GM21825 (cell line): Measurements from ENCODE around the gene CCN5.
"Not testable (repeated sequence)": the region's sequence is repeated elsewhere in the genome, so short reads cannot be mapped to it uniquely, and the experiment has no call there.

ENCODE experiments used
- ATAC-seq: cut with Tn5 transposase; IDR thresholded peaks from one replicate; pipeline ENCODE4 v1.9.1; 2021; ENCODE audit warnings: mild to moderate bottlenecking, moderate library complexity; ENCODE audit not compliant: unreplicated experiment

The CCN5 gene

DNA sequence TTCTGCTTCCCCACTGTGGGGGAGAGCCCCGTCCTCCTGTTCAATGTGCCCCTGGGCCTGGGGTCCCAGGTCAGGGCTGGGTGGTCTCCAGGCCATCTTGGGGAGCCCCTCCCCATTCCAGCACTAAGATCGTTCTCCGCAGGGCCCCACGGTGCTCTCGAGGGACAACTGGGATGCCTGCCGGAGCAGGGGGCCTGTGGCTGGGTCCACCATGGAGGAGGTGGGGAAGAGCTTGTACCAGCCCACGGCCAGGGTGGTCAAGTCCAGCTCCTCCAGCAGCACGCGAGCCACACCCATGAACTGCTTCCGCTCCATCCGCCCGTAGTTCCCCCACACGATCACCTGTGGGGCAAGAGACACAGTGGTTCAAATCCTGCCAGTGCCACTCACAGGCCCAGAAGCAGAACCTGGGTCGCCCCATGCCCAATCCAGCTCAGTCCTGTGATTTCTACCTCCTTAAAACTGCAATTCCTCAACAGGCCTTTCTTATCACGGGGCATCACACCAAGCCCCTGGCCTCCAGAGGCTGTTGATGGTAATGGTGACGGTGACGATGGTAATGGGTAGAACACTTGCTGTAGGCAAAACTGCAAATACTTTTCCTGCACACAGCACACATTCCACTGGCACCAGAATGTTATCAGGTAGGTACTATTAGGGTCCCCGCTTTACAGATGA is 41.0 kb downstream of the CCN5 start:
- no peak for ATAC-seq

GRCh38 chr20:44756956-44757355 is 41.8 kb downstream of the CCN5 start:
- ATAC-seq = no peak

DNA sequence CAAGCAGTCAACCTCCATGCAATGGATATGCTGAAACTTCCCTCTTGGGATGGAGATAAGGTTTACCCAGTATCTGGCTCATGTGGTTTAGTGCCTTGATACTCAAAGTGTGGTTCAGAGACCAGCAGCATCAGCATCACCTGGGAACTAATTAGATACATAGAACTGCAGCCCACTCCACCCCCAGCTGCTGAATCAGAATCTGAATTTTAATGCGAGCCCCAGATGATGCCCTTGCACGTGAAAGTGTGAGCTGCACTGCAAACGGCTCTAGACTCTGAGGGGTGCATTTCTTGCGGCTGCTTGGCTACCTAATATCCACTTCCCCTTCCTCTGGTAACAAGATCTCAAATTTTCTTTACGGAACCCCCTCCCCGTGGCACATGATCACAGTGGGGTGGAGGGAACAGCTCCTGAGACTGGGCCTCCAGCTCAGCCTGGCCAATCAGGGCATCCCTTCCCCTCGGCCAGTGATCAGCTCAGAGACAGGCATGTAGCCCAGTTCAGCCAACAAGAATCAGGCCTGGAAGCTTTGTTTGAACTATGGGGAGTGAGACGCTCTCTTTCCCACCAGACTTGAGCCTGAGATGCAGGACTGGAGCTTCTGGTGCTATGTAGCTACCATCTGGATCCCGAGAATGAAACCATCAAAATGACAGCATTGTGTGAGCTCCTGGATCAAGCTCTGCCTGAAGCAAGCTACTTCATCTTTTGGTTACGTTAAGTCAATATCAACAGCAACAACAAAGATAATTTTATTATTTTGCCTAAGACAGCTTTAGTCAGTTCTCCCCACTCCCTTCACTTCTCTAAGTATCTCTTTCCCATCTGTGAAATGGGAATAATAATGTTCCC is 43.3 kb downstream of the CCN5 start:
- no peak for ATAC-seq

DNA sequence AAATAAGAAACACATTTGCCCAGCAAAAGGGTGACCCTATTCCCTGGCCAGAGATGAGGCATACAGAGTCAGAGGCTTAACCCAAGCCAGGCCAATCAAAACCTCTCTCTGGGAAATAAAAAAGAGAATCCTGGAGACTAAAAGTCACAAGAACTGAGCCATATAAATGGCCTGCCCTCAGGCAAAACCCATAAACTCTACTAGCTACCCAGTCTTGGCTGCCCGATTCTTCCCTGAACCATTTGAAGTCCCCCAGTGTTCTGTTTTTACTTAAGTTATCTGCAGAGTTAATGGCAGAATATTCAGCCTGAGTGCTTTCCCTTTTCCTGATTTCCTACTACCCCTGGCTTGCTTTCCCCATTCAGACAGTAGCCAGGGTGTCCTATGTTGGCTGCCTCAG is 44.4 kb downstream of the CCN5 start:
- ATAC-seq = no peak

DNA sequence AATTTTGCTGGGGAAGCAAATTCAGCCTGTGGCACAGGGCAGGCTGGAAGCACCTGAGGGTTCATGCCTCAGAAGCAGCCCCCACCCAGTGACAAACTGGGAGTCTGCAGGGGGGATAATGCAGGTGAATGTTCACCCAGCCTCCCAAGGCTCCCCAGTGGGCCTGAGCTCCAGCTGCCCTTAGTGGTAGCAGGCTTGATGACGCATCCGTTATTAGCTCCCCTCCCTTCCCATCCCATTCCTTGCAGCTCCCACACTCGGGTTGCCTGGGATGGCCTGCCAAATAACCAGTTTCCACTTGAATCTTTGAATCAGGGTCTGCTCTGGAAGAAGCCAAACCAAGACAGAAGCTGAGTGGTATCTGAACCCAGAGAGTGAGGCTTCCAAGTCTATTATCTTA is 46.3 kb downstream of the CCN5 start:
- ATAC-seq = no peak

GRCh38 chr20:44762466-44763140 is 47.4 kb downstream of the CCN5 start:
- ATAC-seq = no peak

DNA sequence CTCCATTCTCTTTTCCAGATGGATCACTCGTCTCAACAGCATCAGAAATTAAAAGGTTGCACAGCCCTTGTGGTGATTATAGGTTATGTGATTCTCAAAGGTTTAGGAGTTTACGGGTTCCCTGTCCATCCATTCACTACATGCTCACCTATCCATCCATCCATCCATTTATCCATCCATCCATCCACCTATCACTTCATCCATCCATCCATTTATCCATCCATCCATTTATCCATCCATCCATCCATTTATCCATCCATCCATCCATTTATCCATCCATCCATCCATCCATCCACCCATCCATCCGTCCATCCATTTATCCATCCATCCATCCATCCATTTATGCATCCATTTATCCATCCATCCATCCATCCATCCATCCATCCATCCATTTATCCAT is 48.6 kb downstream of the CCN5 start:
- ATAC-seq = not testable (repeated sequence)

- ATAC-seq = no peak
Measured at GRCh38 chr20:44765091-44765490, 49.9 kb downstream of the CCN5 start.

GRCh38 chr20:44765701-44766347 is 50.7 kb downstream of the CCN5 start:
- ATAC-seq = no peak

DNA sequence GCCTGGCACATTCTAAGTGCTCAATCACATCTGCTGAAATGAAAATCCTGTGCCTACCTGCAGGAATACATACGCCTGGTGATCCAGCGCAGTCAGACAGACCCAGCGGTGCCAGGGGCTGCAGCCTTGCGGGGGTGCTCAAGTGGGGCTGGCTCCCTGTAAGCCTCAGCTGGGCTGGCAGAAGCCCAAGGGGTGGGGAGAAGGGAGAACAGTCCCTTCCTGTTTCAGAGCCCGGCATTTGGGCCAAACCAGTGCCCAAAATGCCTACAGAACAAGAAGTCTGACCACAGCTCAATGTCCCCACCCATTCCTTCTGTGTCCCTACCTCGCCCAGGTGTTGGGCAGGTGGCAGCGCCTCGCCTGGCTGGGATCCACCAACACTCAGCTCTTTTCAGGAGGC is 53.1 kb downstream of the CCN5 start:
- ATAC-seq = no peak

- no peak for ATAC-seq
Measured at GRCh38 chr20:44768854-44769480, 53.8 kb downstream of the CCN5 start.

- ATAC-seq = no peak
Measured at GRCh38 chr20:44769481-44769863, 54.3 kb downstream of the CCN5 start.

GRCh38 chr20:44770484-44771171 is 55.5 kb downstream of the CCN5 start:
- ATAC-seq = no peak

DNA sequence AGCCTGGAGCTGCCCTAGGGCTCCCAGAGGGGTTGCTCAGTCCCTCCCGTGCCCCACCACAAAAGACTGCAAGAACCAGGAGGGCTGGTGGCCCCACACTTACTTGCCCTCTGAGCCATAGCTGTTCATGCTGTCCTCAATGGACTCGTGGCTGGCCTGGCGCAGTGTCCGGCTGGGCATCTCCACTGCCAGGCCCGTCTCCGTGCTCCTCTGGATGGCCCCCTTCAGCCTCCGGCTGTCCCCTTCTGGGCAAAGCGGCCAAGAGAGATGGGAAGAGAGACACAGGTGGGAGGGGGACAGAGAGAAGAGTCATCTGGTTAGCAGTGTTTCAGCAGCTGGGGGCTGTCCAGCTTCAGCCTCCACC is 56.0 kb downstream of the CCN5 start:
- ATAC-seq = no peak

DNA sequence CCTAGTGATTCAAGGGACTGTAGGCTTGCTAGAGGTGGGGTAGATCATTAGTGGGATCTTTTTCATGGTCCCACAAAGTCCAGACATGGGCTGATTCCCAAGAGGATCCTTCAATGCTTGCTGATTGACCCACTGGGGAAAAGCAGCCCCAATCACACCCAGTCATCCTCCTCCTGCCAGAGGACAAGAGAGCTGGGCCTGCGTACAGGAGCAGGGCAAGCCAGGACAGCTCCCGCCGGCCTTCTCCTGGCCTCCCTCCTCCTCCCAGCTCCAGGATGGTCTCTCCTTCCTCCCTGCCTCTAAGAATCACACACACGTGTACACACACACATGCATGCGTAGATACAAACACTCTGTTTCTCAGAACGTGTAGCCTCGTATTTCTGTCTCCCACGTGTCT is 57.5 kb downstream of the CCN5 start:
- no peak for ATAC-seq

GRCh38 chr20:44773070-44773829 is 58.1 kb downstream of the CCN5 start:
- no peak for ATAC-seq

GRCh38 chr20:44776980-44777379 is 61.8 kb downstream of the CCN5 start:
- ATAC-seq = no peak
